ENCODE results near the gene ARHGEF12. TPM values are rescaled to one million over a fixed set of nuclear protein-coding genes. Genes with fewer than 3 reads are reported as not detected.

The ARHGEF12 gene
- total RNA-seq, 1 donor from 2014 or later = 121 TPM

DNA sequence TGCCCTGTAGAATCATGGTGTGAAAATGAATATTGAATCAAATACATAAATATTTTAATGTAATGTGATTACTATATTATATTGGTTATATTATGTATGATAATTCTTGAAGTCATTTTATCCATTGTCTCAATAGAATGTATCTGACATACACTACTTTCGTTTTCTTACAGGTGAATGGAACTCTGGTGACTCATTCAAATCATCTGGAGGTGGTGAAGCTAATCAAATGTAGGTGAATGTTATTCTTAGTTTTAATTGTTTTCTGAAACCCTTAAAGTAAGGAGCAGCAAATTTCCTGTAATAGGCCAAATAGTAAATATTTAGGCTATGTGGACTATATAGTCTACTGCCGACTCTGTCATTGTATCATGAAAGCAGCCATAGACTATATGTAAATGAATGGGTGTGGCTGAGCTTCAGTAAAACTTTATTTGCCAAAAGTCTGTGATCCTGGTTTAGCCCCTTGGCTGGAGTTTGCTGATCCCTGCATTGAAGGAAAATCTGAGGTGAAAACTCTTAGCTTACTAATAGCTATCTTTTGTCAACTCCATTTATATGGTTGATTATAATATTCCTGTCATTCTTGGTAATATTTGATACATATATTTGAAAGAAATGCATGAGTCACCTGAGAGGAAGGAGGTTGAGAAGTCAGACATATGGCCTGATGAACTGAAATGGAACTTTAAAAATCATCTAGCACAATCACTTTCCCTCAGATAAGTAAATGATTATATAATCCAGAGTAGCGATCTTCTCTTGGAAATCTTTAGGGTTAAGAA lies 88.2 kb downstream of the ARHGEF12 start:
- no peak for TF ChIP-seq CTCF (IDR thresholded peaks at IDR 0.05)
- Histone ChIP-seq H3K9me3 (no peaks in the 10 kb centered on the region), H3K36me3 (peaks cover 22% of the 10 kb centered on the region), H3K4me1 (peaks cover 4% of the 10 kb centered on the region), H3K27me3 (ENCODE audit: low read depth) (no peaks in the 10 kb centered on the region), H3K27ac (no peak overlapping the region), H3K4me3 (no peak overlapping the region)
- ATAC-seq (no peak), DNase-seq (no peak)
- intact Hi-C loops (cut with DNase I) = no loop called here

DNA sequence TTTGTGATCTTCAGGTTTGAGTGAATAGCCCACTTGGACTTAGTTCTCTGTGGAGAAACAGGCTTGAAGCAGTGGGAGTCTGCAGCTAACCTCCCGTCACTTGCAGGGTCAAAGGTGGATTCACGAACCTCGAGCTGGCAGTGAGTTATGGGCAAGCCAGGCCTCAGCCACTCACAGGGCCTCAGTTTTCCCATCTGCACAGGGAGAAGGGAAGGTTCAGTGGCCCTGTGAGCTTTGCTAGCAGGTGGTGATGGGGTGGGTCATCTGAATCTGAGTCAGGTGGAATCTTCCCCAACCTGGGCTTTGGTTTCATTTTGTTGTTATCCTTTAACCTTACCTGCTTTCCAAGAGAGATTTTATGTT lies 88.7 kb downstream of the ARHGEF12 start:
- H3K4me3 ChIP-seq = no peak overlapping the region
- no peak for ATAC-seq
- intact Hi-C loops (cut with DNase I) = no loop called here

DNA sequence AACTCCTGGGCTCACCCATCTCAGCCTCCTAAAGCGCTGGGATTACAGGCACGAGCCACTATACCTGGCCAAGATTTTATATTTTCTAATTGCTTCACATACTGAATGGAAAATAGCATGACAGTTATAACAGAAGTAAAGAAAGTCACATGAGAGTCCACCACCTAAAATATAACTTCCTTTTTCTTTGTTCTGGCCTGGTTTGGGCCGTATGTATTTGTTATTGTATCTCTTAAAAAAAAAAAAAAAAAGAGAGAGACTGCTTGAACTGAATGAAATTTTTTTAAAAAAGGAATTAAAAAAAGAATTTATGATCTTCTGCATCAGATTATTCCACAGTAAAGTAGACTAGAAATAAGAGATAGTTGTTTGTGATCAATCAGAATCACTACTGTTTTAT lies 89.3 kb downstream of the ARHGEF12 start:
- H3K4me1 ChIP-seq = peaks cover 4% of the 10 kb centered on the region
- ATAC-seq (no peak), DNase-seq (no peak)
- H3K4me3 ChIP-seq = no peak overlapping the region
- no peaks in the 10 kb centered on the region for H3K9me3 ChIP-seq
- H3K27ac ChIP-seq = no peak overlapping the region
- intact Hi-C loops (cut with DNase I) = no loop called here
- H3K36me3 ChIP-seq = peaks cover 33% of the 10 kb centered on the region
- no peaks in the 10 kb centered on the region for H3K27me3 ChIP-seq (ENCODE audit: low read depth)
- no peak for TF ChIP-seq CTCF (IDR thresholded peaks at IDR 0.05)

More for the DNA sequence above, 88.7 kb downstream of the ARHGEF12 start:
- DNase-seq = no peak
- H3K4me1 ChIP-seq = peaks cover 4% of the 10 kb centered on the region
- no peak for TF ChIP-seq CTCF (IDR thresholded peaks at IDR 0.05)
- no peak overlapping the region for H3K27ac ChIP-seq
- H3K9me3 ChIP-seq = no peaks in the 10 kb centered on the region
- no peaks in the 10 kb centered on the region for H3K27me3 ChIP-seq (ENCODE audit: low read depth)
- peaks cover 27% of the 10 kb centered on the region for H3K36me3 ChIP-seq

DNA sequence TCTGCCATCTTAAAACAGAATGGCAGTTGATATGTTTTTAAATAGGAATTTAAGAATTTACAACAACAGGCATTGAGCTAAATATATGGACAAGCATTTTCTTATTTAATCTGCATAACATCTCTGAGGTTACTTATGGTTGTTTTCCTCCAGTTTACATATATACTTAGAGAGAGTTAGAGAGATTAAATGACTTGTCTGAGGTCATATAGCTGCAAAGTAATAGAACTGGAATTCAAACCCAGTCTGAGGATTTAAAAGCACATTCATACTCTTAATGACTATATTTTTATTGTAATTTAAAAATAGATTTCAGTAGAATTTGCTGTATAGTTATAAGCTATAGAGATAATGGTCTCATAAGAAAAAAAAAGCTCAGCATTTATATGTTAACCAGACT lies 93.9 kb downstream of the ARHGEF12 start:
- ATAC-seq = no peak
- intact Hi-C loops (cut with DNase I) = no loop called here
- no peak overlapping the region for H3K27ac ChIP-seq

DNA sequence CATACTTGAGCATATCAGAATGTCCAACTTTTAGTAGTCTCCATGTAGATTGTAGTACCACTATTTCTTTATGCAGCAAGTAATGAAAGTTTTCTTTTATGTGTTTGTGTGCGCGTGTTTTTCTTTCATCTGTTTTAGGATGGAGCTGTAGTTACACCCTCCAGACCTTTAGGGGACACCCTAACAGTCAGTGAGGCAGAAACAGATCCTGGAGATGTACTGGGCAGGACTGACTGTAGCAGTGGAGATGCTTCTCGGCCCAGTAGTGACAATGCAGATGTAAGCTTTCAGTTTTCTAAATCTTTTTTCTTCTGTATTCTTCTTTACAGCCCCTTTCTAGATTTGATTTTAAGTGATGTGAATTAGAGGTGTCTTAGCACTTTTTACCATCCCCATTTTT lies 95.4 kb downstream of the ARHGEF12 start:
- peak; percentile 15 for TF ChIP-seq CTCF (IDR thresholded peaks at IDR 0.05)
- intact Hi-C loops (cut with DNase I) = no loop called here
- ATAC-seq (peak; percentile 54 to 61), DNase-seq (no peak)
- Histone ChIP-seq H3K4me3 (no peak overlapping the region), H3K9me3 (no peaks in the 10 kb centered on the region), H3K36me3 (peaks cover 38% of the 10 kb centered on the region), H3K4me1 (peaks cover 15% of the 10 kb centered on the region), H3K27ac (peak overlapping the region; percentile 48), H3K27me3 (ENCODE audit: low read depth) (no peaks in the 10 kb centered on the region)

More for the DNA sequence above, 93.9 kb downstream of the ARHGEF12 start:
- Histone ChIP-seq H3K9me3 (no peaks in the 10 kb centered on the region), H3K4me1 (peaks cover 15% of the 10 kb centered on the region), H3K36me3 (peaks cover 38% of the 10 kb centered on the region), H3K27me3 (ENCODE audit: low read depth) (no peaks in the 10 kb centered on the region), H3K4me3 (no peak overlapping the region)
- no peak for TF ChIP-seq CTCF (IDR thresholded peaks at IDR 0.05)
- DNase-seq = no peak

Data from lower lobe of right lung (tissue), 2 donors.